Measurements from ENCODE around the gene TECTA. TPM values are rescaled to one million over a fixed set of nuclear protein-coding genes. Genes with fewer than 3 reads are reported as not detected.

The TECTA gene
- polyA plus RNA-seq, 3 donors from 2014 or later, result 0.03 to 0.26 TPM; not detected in 1

DNA sequence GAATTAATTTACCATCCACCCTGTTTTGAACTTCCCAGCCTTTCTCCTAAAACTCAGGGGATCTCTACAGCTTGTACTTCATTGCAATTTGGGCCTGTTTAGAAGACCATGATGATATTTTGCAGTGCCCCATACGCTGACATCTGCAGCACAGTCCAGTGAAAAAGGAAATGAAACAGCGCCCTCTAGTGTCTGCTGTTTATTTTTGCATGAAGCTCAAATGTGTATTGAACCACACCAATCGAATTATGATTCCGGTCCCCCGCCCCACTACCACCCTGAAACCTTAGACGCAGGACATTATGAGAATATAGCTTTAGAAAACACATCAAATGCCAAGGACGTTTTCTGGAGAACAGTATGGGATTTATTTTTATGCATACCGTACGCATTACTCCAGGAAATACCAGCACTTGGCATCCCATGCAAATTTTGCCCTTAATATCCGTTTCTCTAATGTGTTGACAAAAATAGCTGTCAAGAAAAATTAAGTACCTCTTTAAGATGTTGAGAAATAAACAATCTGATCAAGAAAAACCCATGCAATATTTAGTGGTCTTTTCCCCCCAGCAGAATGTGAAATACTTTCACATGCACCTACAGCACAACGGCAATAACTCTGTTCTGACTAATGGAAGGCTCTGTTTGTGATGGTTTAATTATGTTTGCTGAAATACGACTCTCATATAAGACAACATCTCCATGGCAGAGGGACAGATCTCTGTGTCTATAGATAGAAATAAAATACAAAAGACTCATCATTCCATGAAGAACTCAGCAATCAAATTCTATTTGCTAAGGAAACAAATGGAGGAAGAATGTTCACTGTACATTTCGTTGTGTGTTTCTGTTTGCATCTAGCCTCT, 93.9 kb downstream of the TECTA start:
- H3K4me3 Mint-ChIP-seq, result no peak overlapping the region
- H3K36me3 Mint-ChIP-seq, result no peaks in the 10 kb centered on the region
- DNase-seq, result peak; percentile 53 to 67 (median 61)
- H3K4me1 Mint-ChIP-seq, result no peaks in the 10 kb centered on the region
- H3K27me3 Mint-ChIP-seq (ENCODE audit: low read depth in 3 of 3), result peaks cover 2 to 12% (median 8%) of the 10 kb centered on the region in 3 donors
- no peak overlapping the region for H3K27ac Mint-ChIP-seq
- no peaks in the 10 kb centered on the region for H3K9me3 Mint-ChIP-seq

GRCh38 chr11:121198491-121198890, 97.4 kb downstream of the TECTA start:
- H3K9me3 Mint-ChIP-seq, result no peaks in the 10 kb centered on the region
- no peak overlapping the region for H3K27ac Mint-ChIP-seq
- H3K4me1 Mint-ChIP-seq, result no peaks in the 10 kb centered on the region
- H3K36me3 Mint-ChIP-seq, result no peaks in the 10 kb centered on the region
- H3K27me3 Mint-ChIP-seq (ENCODE audit: low read depth in 3 of 3), result peaks cover 2 to 11% (median 10%) of the 10 kb centered on the region in 3 donors
- DNase-seq, result no peak
- H3K4me3 Mint-ChIP-seq, result no peak overlapping the region

DNA sequence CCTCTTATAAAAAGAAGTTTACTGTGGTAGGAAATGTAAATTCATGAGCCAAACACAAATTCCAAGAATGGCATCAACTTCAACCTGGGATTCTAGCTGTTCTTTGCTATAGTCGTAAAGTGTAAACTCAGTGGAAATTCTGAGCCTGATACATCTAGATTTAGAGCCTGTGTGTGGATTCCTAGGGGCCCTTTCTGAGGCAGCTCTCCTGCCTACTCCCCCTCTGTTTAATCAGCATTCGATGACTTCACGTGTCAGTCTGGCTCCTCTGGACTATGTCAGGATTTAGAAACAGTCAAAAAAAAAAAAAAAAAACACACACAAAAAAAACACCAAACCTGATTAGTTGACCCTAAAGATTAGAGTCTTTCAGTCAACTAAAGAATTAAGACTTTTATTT, 98.5 kb downstream of the TECTA start:
- H3K4me1 Mint-ChIP-seq, result no peaks in the 10 kb centered on the region
- no peak overlapping the region for H3K4me3 Mint-ChIP-seq
- H3K27ac Mint-ChIP-seq, result no peak overlapping the region
- H3K9me3 Mint-ChIP-seq, result no peaks in the 10 kb centered on the region
- no peaks in the 10 kb centered on the region for H3K36me3 Mint-ChIP-seq
- DNase-seq, result no peak
- H3K27me3 Mint-ChIP-seq (ENCODE audit: low read depth in 3 of 3), result peaks cover 2 to 10% (median 9%) of the 10 kb centered on the region in 3 donors

- H3K9me3 Mint-ChIP-seq, result no peaks in the 10 kb centered on the region
- no peaks in the 10 kb centered on the region for H3K36me3 Mint-ChIP-seq
- H3K4me1 Mint-ChIP-seq, result no peaks in the 10 kb centered on the region
- H3K27me3 Mint-ChIP-seq (ENCODE audit: low read depth in 3 of 3), result peaks cover 1 to 4% (median 2%) of the 10 kb centered on the region in 3 donors
- DNase-seq, result no peak
- H3K4me3 Mint-ChIP-seq, result no peak overlapping the region
- no peak overlapping the region for H3K27ac Mint-ChIP-seq
Observed at GRCh38 chr11:121206810-121207209, 105.8 kb downstream of the TECTA start.

DNA sequence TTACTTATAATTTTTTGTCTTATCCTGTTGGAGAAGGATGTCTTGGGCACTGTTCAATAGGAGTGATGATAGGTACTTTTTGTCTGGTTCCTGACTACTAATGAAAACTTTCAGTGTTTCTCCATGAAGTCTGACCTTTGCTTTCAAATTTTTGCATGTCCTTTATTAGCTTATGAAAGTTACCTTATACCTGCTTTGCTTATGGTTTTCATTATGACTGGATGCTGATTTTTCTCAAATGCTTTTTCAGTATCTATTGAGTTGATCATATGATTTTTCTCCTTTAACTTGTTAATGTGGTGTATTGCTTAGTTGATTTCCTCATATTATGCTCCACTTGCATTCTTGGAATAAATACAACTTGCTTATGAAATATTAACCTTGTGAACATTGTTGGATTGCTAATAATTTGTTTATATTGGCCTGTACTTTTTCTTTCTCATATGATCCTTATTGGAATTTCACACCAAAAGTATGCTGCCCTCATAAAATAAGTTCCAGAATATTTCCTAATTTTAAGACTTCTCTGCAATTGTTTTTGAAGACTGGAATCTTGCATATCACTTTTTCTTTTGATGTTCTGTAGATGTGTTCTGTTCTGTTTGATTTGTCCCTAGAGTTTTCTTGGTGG, 106.6 kb downstream of the TECTA start:
- no peak for DNase-seq
- H3K36me3 Mint-ChIP-seq, result no peaks in the 10 kb centered on the region
- H3K27ac Mint-ChIP-seq, result no peak overlapping the region
- no peaks in the 10 kb centered on the region for H3K9me3 Mint-ChIP-seq
- H3K27me3 Mint-ChIP-seq (ENCODE audit: low read depth in 3 of 3), result peaks cover 1 to 4% (median 2%) of the 10 kb centered on the region in 3 donors
- H3K4me3 Mint-ChIP-seq, result no peak overlapping the region
- H3K4me1 Mint-ChIP-seq, result no peaks in the 10 kb centered on the region

DNA sequence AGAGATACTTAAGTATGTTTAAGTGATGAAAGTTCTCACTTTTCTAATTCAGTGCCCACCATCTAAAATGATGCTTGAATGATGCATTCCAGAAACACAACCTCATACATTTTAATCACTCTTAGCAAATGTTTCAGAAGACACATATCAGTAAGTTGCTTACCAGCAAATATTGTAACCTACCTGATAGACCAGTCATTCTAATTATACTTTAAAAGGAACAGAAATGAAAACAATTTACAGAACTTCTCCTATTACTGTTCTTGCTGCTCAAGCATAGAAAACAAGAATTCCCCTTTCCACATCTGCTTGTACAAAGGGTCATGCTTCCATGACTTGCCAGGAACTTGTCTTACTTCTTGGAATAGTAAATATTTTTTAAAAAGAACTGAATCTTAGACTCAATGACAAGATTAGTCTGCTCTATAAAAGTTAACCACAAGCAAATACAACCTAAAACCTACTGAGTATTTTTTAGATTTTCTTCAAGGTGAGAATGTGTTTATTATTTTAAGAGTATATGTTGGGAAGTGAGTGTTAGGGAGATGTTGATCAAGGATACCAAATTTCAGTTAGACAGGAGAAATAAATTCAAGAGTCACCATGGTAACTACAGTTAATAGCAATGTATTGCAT, 109.5 kb downstream of the TECTA start:
- Mint-ChIP-seq H3K36me3 (no peaks in the 10 kb centered on the region), H3K4me3 (no peak overlapping the region), H3K27me3 (ENCODE audit: low read depth in 3 of 3) (peaks cover 4 to 7% (median 5%) of the 10 kb centered on the region in 3 donors), H3K9me3 (no peaks in the 10 kb centered on the region), H3K27ac (no peak overlapping the region), H3K4me1 (no peaks in the 10 kb centered on the region)
- DNase-seq, result no peak

- H3K4me3 Mint-ChIP-seq, result no peak overlapping the region
- H3K4me1 Mint-ChIP-seq, result no peaks in the 10 kb centered on the region
- no peaks in the 10 kb centered on the region for H3K9me3 Mint-ChIP-seq
- no peak overlapping the region for H3K27ac Mint-ChIP-seq
- peaks cover 2 to 7% (median 6%) of the 10 kb centered on the region in 3 donors for H3K27me3 Mint-ChIP-seq (ENCODE audit: low read depth in 3 of 3)
- H3K36me3 Mint-ChIP-seq, result no peaks in the 10 kb centered on the region
- DNase-seq, result no peak
Observed at GRCh38 chr11:121211626-121212025, 110.6 kb downstream of the TECTA start.

DNA sequence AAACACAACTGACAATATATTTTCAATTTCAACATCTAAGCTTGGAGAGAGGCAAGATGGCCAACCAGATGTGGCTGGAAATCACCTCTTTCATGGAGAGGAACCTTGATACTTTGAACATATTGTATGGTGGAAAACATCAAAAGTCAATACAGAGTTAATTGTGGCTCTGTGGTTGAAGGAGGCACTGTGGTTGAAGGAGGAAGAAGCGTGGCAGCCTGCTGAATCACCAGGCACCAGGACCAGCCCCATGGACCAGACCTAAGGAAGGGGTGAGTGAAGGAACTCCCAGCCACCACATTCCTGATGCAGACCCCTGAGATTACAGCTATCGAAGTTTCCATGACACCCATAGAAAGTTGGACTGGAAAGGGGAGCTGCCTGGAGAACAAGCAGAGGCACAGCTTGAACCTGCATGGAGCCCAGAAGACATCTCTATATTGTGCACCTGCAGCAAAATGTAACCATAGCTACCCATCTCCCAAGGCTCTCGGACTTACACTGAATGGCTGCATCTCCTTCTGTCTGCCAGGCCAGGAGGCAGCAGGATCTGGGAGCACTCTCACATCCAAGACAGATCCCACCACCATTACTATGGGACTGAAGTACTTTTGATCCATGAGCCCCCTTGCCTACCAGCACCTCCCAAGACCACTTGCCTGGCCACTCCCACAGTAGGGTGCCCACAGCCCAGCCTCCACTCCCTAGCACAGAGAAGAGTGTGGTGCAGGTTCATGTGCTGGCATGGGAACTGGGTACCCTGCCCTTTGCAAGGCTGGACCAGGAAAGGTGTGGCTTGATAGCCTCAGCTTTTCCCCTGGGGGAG, 111.7 kb downstream of the TECTA start:
- H3K27me3 Mint-ChIP-seq (ENCODE audit: low read depth in 3 of 3), result peaks cover 4 to 9% (median 9%) of the 10 kb centered on the region in 3 donors

DNA sequence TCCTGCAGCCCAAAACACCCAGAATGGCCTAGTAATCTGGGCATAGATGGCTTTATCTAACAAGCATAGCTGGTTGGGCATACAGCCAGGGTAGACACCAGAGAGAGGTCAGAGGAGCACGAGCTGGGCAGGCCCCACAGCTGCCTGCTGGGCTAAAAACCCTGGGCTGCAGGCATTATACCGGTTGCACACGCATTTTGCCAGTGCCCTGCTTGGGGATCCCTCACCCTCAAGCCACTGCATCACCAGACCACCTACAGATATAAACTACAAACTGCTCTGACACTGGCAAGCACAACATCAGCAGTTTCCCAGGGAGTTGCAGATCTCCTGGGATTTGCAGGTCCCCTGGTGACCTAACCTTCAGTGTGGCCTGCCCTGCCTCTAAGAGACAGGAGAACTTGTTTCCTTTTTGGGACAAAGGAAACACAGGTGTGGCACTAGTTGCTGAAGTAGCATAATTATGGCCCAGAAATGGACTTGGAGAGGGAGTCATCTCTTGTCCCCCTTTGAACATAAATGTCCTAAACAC, 112.4 kb downstream of the TECTA start:
- Mint-ChIP-seq H3K9me3 (no peaks in the 10 kb centered on the region), H3K4me1 (no peaks in the 10 kb centered on the region), H3K4me3 (no peak overlapping the region), H3K27ac (no peak overlapping the region), H3K27me3 (ENCODE audit: low read depth in 3 of 3) (peaks cover 4 to 8% (median 7%) of the 10 kb centered on the region in 3 donors), H3K36me3 (no peaks in the 10 kb centered on the region)
- no peak for DNase-seq

More for the DNA sequence above, 111.7 kb downstream of the TECTA start:
- no peaks in the 10 kb centered on the region for H3K9me3 Mint-ChIP-seq
- H3K4me1 Mint-ChIP-seq, result no peaks in the 10 kb centered on the region
- no peak for DNase-seq
- H3K36me3 Mint-ChIP-seq, result no peaks in the 10 kb centered on the region
- H3K27ac Mint-ChIP-seq, result no peak overlapping the region
- no peak overlapping the region for H3K4me3 Mint-ChIP-seq

GRCh38 chr11:121214861-121215260, 113.8 kb downstream of the TECTA start:
- peaks cover 4 to 8% (median 7%) of the 10 kb centered on the region in 3 donors for H3K27me3 Mint-ChIP-seq (ENCODE audit: low read depth in 3 of 3)
- DNase-seq, result no peak
- no peak overlapping the region for H3K4me3 Mint-ChIP-seq
- no peaks in the 10 kb centered on the region for H3K36me3 Mint-ChIP-seq
- no peak overlapping the region for H3K27ac Mint-ChIP-seq
- H3K4me1 Mint-ChIP-seq, result no peaks in the 10 kb centered on the region
- H3K9me3 Mint-ChIP-seq, result no peaks in the 10 kb centered on the region

DNA sequence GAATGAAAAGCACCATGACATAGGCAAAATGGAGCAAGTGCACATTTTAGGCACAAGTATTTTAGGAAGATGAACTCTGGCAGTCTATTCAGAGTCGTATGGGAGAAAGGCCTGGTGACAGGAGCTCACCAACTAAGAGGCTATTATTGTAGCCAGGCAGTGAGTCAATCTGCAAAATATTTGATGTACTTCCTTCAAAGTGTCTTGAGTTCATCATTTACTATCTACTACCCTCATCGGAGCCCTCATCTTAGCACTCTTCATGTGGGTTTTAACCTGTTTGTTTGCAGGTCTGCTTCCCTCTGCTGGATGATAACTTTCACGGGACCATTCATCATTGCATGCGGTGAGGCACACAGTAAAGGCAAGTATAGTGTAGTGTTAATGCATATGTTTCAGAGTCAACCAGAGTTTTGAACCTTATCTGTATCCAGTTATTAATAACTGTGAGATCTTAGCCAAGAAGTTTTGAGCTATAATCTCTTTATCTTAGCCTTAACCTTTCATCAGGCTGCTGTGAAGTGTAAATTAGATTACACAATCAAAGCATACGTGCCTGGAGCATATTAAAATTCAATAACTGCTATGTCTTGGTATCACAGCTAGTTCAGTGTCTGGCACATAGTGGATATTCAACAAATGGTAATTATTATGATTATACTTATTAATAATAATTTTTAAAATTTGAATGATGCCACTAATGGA, 120.6 kb downstream of the TECTA start:
- no peaks in the 10 kb centered on the region for H3K4me1 Mint-ChIP-seq
- H3K4me3 Mint-ChIP-seq, result no peak overlapping the region
- no peak overlapping the region for H3K27ac Mint-ChIP-seq
- DNase-seq, result no peak
- H3K9me3 Mint-ChIP-seq, result no peaks in the 10 kb centered on the region
- peaks cover 2 to 8% (median 6%) of the 10 kb centered on the region in 3 donors for H3K27me3 Mint-ChIP-seq (ENCODE audit: low read depth in 3 of 3)
- H3K36me3 Mint-ChIP-seq, result no peaks in the 10 kb centered on the region

DNA sequence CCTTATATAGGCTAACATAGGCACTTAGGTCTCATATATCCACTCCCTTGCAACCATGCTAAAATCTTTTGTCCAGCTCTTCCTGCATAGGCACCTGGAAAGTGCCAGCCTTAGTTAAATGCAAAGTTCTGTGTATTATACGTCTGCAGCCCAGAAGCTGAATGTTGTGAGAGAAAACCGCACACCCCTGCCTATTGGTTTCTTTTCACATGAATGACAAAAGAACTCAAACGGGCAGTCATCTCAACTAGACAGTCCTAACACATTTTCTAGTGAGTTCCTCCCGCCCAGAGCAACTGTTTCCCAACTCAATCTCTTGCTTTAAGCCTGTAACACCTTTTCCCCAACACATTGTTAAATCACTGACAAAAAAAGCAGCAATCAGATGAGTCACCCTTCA, 122.1 kb downstream of the TECTA start:
- Mint-ChIP-seq H3K4me1 (no peaks in the 10 kb centered on the region), H3K9me3 (peaks cover 0 to 3% (median 0%) of the 10 kb centered on the region in 6 donors), H3K27ac (no peak overlapping the region), H3K36me3 (no peaks in the 10 kb centered on the region), H3K4me3 (no peak overlapping the region), H3K27me3 (ENCODE audit: low read depth in 3 of 3) (peaks cover 0 to 6% (median 5%) of the 10 kb centered on the region in 3 donors)
- no peak for DNase-seq

- Mint-ChIP-seq H3K27ac (no peak overlapping the region), H3K9me3 (peaks cover 0 to 4% (median 0%) of the 10 kb centered on the region in 6 donors), H3K27me3 (ENCODE audit: low read depth in 3 of 3) (peaks cover 0 to 6% (median 4%) of the 10 kb centered on the region in 3 donors), H3K36me3 (no peaks in the 10 kb centered on the region), H3K4me3 (no peak overlapping the region), H3K4me1 (no peaks in the 10 kb centered on the region)
- no peak for DNase-seq
Observed at GRCh38 chr11:121225382-121225781, 124.3 kb downstream of the TECTA start.
